GM20000 (cell line): ENCODE results near the gene RALGPS1.

Experiments
- DNase-seq: peaks from one replicate; pipeline ENCODE4 v3.0.0; 2012; ENCODE audit warnings: low spot score
- TF ChIP-seq, protein P1 (sequence below): IDR thresholded peaks from 2 replicates; pipeline ENCODE4 v1.5.1; 2012; ENCODE audit warnings: mild to moderate bottlenecking, control low read depth; ENCODE audit errors: extremely low read depth, missing control alignments

Gene RALGPS1, protein sequence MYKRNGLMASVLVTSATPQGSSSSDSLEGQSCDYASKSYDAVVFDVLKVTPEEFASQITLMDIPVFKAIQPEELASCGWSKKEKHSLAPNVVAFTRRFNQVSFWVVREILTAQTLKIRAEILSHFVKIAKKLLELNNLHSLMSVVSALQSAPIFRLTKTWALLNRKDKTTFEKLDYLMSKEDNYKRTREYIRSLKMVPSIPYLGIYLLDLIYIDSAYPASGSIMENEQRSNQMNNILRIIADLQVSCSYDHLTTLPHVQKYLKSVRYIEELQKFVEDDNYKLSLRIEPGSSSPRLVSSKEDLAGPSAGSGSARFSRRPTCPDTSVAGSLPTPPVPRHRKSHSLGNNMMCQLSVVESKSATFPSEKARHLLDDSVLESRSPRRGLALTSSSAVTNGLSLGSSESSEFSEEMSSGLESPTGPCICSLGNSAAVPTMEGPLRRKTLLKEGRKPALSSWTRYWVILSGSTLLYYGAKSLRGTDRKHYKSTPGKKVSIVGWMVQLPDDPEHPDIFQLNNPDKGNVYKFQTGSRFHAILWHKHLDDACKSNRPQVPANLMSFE

DNA sequence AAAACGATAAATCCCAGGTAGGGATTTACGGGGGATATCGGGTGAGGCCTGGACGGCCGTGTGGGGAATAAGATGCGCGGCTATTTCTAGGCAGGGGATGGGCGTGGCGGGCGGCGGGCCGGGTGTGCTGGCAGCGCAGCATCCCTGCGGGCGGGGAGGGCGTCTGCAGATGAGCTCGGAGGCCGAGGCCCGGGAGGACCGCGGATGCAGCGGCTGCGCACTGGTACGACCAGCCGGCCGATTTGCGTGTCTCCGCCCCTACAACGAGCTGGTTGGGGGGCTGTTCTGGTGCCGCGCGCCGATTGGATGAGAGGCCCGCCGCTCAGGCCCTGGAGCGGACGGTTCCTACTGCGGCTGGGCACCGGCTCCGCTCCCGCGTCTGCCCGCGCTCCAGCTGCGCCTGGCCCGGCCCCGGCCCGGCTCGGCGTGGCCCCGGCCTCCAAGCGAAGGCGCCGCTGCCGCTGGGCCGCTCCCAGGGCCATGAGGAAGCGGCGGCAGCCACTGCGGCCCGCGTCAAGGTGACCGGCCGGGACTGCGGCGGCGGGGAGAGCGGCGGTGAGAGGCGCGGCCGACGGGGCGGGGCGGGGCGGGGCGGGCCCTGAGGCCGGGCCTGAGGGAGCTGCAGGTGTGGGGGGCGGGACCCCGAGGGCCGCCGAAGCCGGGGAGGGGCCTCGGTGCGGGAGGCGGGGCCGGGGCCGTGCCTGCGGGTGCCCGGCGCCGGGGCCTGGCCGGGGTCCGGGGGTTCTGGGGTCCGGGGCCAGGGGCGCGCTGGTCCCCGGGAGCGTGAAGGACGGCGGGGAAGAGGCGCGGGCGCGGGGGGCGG lies at the start of gene RALGPS1:
Gene RALGPS1 (plus strand): TSS at position 325 of the 823 bp plus-strand sequence. CDS start 47,508 bp downstream, outside the sequence.
- TF ChIP-seq, protein P1, sequence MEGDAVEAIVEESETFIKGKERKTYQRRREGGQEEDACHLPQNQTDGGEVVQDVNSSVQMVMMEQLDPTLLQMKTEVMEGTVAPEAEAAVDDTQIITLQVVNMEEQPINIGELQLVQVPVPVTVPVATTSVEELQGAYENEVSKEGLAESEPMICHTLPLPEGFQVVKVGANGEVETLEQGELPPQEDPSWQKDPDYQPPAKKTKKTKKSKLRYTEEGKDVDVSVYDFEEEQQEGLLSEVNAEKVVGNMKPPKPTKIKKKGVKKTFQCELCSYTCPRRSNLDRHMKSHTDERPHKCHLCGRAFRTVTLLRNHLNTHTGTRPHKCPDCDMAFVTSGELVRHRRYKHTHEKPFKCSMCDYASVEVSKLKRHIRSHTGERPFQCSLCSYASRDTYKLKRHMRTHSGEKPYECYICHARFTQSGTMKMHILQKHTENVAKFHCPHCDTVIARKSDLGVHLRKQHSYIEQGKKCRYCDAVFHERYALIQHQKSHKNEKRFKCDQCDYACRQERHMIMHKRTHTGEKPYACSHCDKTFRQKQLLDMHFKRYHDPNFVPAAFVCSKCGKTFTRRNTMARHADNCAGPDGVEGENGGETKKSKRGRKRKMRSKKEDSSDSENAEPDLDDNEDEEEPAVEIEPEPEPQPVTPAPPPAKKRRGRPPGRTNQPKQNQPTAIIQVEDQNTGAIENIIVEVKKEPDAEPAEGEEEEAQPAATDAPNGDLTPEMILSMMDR: no peak
- peak; percentile 99 for DNase-seq

DNA sequence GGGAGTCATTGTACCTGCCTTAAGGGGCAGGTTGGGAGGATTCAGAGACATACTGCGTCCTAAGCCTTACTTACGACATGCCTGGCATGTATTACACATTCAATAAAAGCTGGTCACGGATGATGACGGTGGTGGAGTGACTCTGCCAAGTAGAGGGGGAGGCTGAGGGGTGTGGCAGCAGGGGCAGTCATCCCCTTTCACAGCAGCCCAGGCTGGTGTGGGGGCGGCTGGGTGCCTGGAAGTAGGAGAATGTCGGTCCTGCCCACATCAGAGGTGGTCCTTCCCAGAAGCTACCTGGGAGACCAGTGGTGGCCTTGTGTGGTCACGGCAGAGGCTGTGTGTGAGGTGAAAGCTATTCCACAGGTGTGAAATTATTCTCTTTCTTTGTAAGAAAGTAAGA lies 45.2 kb upstream of the RALGPS1 start:
- TF ChIP-seq, protein P1: no peak
- DNase-seq: no peak

DNA sequence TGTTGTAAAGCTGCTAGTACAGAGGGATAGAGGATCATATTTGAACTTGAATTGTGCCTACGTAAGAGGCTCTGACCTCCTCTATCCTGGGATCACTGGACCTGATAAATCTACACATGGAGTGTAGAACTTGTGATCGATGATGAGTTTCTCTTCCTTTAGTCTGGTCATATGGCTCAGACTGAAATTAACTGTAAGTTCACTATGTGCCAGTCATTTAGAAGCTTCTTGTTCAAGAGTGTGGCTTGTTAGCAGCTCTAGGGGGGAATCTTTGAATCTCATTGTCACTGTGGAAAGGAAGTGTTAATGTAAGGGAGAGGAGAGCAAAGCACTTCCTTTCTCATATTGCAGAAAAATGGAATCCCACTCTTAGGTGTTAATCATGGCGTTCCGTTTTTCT lies 42.1 kb upstream of the RALGPS1 start:
- DNase-seq: peak; percentile 26
- TF ChIP-seq, protein P1: no peak

DNA sequence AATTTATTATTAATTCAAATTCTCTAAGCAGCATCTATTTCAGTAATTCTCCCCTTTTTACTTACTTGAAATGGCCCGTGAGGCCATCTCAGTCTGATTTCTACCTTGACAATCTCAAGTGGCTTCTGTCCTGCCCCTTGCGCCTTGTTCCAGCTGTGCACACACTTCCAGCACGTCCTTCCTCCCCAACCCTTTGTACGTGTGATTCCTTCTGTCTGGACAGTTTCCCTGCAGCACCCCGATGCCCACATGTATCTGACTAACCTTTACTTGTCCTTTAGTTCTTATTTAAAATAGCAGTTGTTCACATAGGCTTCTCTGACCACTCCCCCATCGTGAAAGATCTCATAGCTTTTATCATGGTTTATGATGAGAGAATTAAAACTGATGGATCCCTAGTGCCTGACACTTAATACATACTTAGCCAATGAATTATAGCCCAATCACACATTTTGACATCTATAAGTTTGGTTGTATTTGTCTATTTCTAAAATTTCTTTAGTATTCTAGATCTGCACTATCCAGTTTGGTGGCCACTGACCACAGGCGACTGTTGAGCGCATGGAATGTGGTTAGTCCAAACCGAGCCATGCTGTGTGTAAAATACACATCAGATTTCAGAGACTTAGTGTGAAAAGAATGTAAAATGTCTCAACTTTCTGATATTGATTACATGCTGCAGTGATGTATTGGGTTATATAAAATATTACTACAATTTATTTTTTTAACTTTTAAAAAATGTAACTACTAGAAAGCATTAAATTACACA lies 39.9 kb upstream of the RALGPS1 start:
- TF ChIP-seq, protein P1: no peak
- no peak for DNase-seq

DNA sequence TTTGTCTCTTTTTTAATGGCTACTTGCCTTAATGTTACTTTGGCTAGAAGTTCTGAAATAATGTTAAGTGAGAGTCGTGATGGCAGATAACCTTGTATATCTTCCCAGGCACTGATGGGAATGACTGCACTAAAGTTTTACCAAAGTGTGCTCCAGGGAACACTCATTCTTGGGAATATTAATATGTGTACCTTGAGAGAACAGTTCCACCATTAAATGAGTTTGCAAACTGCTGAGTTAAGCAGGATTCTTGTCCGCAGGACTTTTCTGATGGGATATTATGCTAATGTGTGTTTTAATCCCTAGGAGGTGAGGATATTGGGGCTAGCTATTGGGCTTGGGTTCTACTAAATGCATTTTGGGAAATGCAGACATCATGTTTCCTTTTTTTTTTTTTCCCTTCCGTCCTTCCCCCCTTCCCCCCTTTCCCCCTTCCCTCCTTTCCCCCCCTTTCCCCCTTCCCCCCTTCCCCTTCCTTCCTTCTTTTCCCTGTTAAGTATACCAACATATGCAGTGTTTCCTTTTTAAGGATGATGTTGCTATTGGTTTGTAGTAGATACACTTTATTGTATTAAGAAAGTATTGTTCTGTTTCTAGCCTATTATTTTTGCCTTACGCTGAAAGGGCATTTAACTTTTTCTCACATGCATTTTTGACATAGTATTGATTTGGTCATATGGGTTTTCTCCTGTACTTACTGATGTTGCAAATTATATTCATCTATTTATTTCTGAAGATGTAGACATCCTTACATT lies 38.6 kb upstream of the RALGPS1 start:
- DNase-seq: no peak
- TF ChIP-seq, protein P1: no peak

DNA sequence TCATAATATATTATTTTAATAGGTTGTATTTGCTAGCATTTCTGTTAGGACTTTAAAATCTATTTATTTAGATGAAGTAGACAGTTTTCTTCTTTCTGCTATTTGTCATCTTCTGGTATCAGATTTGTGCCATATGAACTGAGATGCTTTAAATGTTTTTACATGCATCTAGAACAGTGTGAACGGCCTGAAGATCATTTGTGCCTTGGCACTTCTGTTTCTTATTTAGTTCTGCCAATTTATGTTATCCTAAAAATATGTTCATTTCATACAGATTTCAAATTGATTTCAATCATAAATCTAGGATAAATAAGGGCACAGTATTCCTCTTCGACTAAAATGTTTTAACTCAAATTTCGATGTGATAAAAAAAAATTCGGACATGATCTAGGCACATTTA lies 38.1 kb upstream of the RALGPS1 start:
- no peak for DNase-seq

More for the DNA sequence above, 38.1 kb upstream of the RALGPS1 start:
- TF ChIP-seq, protein P1: no peak
